ENCODE data around the gene NR2F1-AS1.
A peak's percentile ranks its signal among the peaks of the same experiment; 100 is the strongest.
"Not testable (repeated sequence)": the region's sequence is repeated elsewhere in the genome, so short reads cannot be mapped to it uniquely, and the experiment has no call there.

NR2F1-AS1 gene

GRCh38 chr5:93512799-93513198, 68.2 kb downstream of the NR2F1-AS1 start:
- no peak for DNase-seq

- no peak for DNase-seq
These were observed 69.6 kb downstream of the NR2F1-AS1 start for GRCh38 chr5:93511445-93511844.

- DNase-seq: no peak
These were observed 70.2 kb downstream of the NR2F1-AS1 start for GRCh38 chr5:93510626-93511380.

GRCh38 chr5:93505553-93505952, 75.5 kb downstream of the NR2F1-AS1 start:
- DNase-seq: not testable (repeated sequence)

GRCh38 chr5:93503598-93504067, 77.4 kb downstream of the NR2F1-AS1 start:
- no peak for DNase-seq

GRCh38 chr5:93497096-93497495, 83.9 kb downstream of the NR2F1-AS1 start:
- DNase-seq: no peak

- no peak for DNase-seq
These were observed 101.0 kb downstream of the NR2F1-AS1 start for GRCh38 chr5:93479982-93480509.

GRCh38 chr5:93477816-93478215, 103.2 kb downstream of the NR2F1-AS1 start:
- DNase-seq: no peak

- DNase-seq: no peak
These were observed 104.7 kb downstream of the NR2F1-AS1 start for GRCh38 chr5:93476251-93476742.

- DNase-seq: no peak
These were observed 118.1 kb downstream of the NR2F1-AS1 start for GRCh38 chr5:93462916-93463315.

- no peak for DNase-seq
These were observed 119.3 kb downstream of the NR2F1-AS1 start for GRCh38 chr5:93461756-93462155.

- DNase-seq: no peak
These were observed 120.7 kb downstream of the NR2F1-AS1 start for GRCh38 chr5:93460286-93460685.

- DNase-seq: not testable (repeated sequence)
These were observed 124.2 kb downstream of the NR2F1-AS1 start for GRCh38 chr5:93456796-93457195.

- no peak for DNase-seq
These were observed 126.1 kb downstream of the NR2F1-AS1 start for GRCh38 chr5:93454896-93455295.

GRCh38 chr5:93452255-93452654, 128.8 kb downstream of the NR2F1-AS1 start:
- DNase-seq: no peak

- no peak for DNase-seq
These were observed 142.9 kb downstream of the NR2F1-AS1 start for GRCh38 chr5:93438124-93438523.

- DNase-seq: no peak
These were observed 144.9 kb downstream of the NR2F1-AS1 start for GRCh38 chr5:93436083-93436482.

- DNase-seq: no peak
These were observed 147.6 kb downstream of the NR2F1-AS1 start for GRCh38 chr5:93433422-93433821.

GRCh38 chr5:93431250-93431649, 149.8 kb downstream of the NR2F1-AS1 start:
- DNase-seq: peak; percentile 4

- DNase-seq: no peak
These were observed 150.3 kb downstream of the NR2F1-AS1 start for GRCh38 chr5:93430673-93431199.

- no peak for DNase-seq
These were observed 150.9 kb downstream of the NR2F1-AS1 start for GRCh38 chr5:93430118-93430517.

GRCh38 chr5:93428868-93429267, 152.2 kb downstream of the NR2F1-AS1 start:
- no peak for DNase-seq

GRCh38 chr5:93427316-93427715, 153.7 kb downstream of the NR2F1-AS1 start:
- DNase-seq: no peak

GRCh38 chr5:93425096-93425495, 155.9 kb downstream of the NR2F1-AS1 start:
- DNase-seq: no peak
